HG03103 (cell line): Measurements from ENCODE around the gene BTF3.

Experiments
- ATAC-seq: cut with Tn5 transposase; IDR thresholded peaks from one replicate; pipeline ENCODE4 v1.9.1; 2021; ENCODE audit warnings: low read depth; ENCODE audit not compliant: unreplicated experiment

BTF3 gene

DNA sequence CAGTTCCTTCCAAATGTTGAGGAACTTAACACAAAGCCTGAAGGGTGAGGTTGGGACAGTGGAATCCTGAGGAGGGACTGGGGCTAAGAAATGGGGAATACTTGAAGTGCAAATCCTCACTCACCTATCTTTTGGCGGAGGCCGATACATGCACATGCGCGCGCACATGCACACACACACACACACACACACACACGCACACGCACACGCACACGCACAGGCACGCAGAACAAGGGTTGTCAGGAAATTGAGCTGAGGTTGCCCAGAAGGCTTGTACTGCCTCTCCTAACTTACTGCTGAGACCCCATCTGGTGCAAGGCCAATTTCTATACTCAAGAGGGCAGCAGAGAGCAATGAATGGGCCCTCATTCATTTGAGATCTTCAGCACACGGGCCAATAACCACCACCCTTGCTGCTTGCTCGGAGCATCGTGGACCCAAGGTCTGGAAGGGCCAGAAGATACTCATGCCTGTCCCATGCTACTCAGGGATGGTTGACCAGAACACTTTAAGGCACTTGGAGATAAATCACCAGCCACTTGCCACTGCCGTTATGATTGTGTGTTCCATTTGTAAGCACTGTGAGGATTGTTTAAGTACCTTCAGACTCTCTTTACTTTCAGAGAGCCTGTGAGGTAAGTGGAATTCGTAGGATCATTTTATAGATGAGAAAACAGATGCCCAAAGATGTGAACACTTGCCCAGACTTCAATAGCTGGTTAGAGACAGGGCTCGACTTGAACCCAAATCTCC, 21.5 kb downstream of the BTF3 start:
- peak; percentile 95 for ATAC-seq

DNA sequence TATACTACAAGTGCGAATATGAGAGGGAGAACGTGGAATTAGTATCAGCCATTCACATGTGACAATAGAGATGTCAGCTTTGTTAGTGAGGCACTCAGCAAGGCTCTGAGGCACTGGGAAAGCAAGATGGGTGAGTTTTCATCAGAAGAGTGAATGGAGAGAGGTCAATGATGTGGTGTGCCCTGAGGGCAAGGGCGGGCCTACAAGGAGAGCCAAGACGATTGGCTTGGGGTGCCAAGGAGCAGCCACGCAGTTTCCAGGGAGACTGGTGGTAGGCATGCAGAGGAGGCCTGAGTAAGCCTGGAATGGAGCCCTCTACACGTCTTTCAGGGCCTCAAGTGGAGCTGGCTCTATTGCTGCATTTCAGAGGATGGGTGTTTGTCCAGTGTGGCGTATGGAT, 24.7 kb downstream of the BTF3 start:
- ATAC-seq, result no peak

DNA sequence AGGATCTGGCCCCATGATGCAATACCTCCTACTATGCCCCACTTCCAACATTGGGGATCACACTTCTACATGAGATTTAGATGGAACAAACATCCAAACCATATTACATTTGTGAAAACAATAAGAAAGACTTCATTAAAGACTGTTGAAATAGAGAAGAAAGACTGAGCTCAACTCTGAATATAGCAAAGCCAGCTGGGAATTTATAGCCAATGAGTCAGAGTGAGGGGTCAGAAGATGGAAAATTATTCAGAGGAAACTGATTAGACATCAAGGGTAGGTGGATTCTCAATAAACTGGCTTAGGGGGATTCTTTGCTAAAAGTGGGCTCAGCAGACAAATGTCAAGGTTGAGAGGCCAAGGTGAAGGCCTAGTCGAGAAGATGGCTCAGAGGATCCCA, 25.6 kb downstream of the BTF3 start:
- no peak for ATAC-seq

DNA sequence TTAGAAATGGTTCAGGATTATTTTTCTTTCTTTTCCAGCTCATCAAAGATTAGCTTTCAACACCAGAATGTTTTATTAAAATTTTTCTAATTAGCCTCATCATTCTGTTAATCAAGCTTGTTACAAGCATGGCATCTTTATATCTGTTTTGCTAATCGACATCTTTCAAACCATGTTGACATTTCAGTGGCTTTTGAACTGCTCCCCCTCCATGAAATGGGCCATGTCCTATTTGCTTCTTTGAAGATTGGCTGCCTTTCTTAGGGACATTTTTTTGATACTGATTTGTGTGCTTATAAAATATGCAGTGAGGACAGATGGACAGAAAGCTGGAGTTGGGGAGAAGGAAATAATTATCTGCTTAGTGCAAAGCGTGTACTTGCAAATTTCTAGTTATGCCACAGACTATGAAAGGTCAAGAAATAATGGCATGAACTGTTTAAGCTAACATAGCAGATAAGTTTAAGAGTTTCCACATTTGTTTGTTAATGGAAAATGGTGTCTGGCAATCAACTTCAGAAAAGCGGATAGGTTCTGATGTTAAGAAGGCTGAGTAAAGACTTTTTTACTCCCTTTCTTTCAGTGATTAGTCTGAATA, 27.5 kb downstream of the BTF3 start:
- ATAC-seq, result no peak

DNA sequence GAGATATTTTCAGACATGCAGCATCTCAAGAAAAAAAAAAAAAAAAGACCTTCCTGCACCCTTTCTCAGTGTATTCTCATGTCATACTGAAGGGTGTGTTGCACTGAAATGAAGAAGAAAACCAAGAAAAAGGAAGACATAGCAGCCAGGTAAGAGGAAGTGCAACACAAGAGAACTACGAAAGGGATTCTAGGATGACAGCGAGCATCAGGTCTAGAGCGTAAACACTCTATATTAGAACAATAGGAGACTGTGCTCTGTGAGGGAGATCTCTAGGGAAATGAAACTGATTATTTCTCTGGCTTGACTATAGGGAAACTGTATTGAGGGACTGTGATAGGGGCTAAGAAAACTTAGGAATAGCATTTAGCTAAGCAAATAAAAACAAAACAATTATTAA, 30.0 kb downstream of the BTF3 start:
- ATAC-seq, result no peak

DNA sequence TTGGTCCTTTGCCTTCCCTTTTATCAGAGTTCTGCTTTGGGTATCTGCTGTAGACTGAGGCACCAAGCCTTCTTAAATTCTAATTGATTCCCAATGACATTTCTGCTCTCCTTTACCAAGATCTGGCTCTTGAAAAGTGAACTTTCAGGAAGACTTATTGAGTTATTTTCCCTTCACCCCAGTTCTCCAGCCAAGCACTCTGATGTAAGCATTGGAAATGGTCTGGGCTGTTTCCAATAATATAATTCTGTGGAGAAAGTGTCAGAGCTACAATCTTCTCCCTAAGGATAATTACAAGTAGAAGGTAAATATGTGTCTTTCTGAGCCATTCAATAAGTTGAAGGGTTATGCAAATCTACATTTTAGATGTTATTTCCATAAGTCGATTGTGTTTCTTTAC, 30.8 kb downstream of the BTF3 start:
- ATAC-seq, result no peak

DNA sequence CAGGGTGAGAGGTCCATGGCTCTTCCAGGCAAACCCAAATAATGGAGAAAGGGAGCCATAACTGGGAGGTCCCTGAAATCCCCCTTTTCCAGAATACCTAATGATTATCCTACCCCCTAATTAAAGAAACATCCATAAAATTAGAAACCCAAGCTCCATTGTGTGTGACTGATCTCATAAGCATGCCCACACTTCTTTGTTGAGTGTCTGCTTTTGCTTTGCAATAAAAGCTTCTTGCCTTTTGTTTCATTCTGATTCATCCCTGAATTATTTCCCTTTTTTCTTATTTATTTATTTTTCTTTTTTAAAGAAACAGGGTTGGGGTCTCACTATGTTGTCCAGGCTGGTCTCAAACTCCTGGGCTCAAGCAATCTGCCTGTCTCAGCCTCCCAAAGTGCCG, 33.1 kb downstream of the BTF3 start:
- ATAC-seq, result no peak

DNA sequence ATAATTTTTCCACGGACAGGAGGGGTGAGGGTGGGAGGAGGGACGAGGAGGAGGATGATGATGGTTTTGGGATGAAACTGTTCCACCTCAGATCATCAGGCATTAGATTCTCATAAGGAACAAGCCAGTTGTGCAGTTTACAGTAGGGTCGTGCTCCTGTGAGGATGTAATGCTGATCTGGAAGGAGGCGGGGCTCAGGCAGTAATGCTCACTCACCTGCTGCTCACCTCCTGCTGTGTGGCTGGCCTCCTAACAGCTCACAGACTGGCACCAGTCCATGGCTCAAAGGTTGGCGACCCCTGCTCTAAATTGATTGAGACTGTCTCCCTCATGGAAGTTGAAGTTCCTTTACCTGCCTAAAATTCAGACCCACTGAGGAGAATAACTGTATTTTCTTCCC, 34.0 kb downstream of the BTF3 start:
- ATAC-seq, result no peak

DNA sequence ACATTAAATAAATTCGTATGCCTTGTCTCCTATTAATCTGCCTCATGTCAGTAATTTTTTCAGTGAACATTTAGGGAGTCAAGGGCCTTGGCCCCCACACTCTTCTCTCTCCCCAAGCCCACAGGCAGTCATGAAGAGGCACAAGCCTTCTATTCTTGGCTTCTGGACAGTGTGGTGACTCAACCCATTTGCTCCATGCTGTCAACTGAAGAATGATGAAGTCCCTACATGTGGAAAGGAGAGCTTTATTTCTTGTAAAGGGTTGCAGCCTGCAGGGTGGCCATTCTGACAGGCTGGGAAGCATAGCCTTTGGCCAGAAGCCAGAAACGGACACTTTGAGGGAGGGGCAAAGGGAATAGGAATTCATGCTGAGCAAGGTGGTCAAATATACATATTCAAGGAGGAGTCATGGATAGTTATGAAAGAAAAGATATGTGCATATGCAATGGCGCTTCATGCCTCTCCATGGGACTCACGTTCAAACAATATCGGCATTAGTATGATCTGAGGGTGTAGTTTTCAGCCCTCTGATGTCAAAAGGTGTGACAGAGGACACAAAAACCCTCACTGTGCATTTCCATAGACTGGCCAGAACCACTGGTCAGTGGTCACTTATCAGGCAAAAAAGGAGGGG, 35.9 kb downstream of the BTF3 start:
- ATAC-seq, result no peak

DNA sequence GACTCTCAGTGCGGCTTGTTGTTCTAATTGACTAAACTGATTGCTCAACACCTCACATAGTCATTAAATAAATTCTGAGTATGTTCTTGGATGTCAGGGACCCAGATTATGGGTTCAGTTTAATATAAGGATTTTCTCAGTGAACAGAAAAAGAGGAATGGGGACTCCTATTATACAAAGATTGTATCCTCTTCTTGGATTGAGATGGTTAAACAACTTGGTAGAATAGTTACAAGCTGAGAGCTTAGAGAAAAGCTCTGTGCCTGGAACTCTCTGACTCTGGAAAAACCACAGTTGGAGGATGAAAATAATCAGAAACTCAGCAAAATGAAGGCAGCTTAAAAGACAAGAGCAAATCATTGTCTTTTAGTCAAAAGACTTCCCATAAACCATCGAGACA, 36.7 kb downstream of the BTF3 start:
- no peak for ATAC-seq

DNA sequence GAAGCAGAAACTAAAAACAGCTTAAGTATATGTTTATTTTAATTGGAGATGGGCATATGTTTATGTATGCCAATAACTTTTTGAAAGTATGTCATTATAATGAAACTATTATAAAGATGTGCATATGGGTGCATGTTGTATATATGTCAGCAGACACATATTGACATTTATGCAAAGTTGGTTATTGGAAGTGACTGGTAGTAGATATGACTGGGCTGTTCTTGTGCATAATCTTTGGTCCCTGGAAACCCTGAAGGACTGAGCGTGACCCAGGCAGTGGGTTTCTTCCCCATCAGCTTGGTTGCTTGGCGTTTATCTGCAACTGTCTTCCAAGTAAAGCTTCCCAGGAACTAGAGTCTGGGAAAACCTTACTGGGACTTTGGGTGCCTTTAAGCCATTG, 41.5 kb downstream of the BTF3 start:
- ATAC-seq, result no peak

DNA sequence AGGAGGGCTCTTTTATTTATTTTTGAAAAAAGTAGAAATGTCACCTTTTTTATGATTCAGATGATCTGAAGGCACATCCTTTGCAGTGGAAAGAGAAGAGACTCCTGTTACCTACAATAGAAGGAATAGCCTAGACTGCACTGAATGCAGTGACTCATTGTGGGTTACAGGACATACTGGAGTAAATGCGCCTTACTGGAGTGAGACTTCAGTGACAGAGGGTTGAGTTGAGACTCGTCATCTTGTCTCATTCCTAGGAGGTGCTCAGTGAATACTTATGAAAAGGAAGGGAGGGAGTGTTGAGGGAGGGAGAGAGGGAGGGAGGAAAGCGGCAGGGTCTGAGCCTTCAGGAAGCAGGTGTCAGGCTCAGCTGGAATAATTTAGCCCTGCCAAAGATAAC, 42.0 kb downstream of the BTF3 start:
- ATAC-seq, result no peak

DNA sequence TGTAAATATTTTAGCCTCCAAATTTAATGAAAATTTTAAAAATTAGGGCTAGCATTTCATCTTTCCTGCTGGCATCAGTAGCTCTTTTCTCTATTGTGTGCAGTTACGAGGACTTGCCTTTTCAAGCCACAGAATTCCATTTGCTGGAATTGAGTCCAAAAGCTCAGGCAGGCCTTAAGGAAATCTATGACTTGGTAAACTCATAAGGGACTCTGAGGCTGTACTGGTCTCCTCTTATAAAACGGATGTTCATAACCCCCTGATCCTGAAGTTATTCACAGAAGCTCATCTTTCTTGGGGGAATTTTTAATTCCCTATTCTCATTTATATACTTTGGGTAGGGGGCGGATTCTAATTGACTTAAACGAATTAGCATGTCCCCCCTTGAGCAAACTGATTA, 43.8 kb downstream of the BTF3 start:
- ATAC-seq, result no peak

DNA sequence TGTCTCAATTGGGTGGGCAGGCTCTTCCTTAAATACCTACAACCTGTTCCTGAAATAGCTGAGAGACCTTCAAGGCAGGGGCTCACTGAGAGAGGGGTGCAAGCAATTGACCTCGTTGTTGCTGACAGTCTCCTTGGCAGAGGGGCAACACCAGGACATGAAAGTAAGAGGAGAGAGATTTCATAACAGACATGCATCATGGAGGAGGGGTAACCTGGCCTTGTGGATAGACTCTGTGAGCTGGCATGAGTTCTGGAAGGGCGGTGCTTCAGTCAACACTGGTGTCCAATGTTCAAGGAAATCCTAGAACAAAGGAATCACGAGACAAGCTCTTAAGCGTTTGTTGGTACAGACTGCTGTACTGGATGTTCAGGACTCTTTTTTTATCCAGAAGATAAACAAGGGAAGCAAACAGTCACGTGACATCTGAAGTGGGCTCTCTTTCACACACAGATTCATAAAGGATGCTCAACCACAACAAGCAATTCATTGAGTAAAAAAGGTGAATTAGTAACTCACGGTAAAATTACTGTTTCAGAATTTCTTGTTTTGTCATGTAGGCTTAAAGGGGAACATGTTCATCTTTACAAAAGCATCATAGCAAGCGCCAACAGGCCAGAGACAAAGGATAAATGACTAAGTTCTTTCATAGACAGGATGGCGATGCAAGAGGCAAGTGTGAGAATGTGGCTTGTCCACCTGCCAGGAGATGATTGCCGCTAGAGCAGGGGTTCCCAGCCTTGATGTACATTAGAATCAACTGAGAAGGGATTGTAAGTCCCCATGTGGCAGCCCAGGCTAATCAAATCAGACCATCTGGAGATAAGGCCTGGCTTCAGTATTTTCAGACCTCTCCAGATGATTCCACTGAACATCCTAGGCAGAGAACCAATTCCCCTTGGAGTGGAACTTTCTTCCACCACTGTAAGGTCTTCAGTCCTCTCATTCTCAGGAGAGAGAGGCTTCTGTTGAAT, 46.5 kb downstream of the BTF3 start:
- no peak for ATAC-seq

DNA sequence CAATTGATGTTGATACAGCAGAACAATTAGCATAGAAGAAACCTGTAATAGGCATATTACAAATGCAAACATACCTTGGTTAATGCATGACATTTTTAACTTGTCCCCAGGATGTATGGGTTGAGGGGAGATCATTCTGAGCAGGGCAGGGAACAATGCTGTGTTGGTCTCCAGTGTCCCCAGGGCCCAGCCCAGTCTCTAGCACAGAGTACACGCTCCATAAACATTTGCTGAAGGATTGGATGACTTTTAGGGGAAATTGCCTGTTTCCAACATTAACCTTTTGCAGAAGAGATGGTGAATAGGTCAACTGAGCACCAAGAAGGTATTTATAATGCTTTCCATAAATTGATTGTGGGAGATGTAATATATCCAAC, 47.1 kb downstream of the BTF3 start:
- ATAC-seq, result no peak

DNA sequence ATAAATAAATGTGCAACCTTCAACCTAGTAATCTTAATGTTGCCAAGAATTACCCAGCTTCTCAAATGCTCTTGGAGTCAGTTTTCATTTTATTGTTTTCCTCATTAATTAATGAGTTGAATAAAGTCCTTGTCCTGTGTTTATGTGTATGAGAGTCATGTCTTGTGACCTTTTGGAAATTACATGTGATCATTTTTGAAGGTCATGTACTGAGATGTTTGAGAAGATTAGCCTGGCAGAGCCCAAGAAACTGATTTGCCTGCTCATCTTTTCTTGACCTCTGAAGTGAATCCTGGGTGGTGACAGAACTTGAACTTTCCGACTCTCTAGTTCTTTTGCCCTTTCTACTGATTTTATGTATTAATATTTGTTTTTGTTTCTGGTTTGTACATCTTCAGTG, 51.8 kb downstream of the BTF3 start:
- ATAC-seq, result no peak

DNA sequence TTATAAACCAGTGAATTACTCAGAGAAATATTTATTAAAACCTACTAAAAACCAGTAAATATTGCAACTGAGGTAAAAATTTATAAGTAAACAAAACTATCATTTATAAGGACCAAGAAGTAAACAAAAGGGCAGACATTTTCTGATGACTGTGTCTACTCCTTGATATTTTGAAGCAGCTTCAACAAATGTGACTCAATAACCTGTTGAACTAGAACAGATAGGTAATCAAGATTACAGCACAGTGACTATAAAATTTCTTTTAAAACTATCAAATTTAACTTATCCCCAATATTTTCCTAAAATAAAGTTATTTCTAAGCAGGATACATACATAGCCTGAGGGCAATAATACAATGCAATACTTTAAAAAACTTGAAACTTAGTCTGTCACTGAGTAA, 54.4 kb downstream of the BTF3 start:
- no peak for ATAC-seq
